C4-2B (cell line): Measurements from ENCODE around the gene JAGN1.
"Not testable (repeated sequence)": the region's sequence is repeated elsewhere in the genome, so short reads cannot be mapped to it uniquely, and the experiment has no call there.

ENCODE experiments used
- H3K27ac ChIP-seq: fragments of 450-650 bp; 2 replicates; pipeline ENCODE4 v1.5.1; 2017
- CTCF ChIP-seq: fragments of 450-650 bp; conservative IDR thresholded peaks from 2 replicates; pipeline ENCODE4 v1.5.1; 2017; ENCODE audit warnings: mild to moderate bottlenecking
- ZFX ChIP-seq: fragments of 450-650 bp; IDR thresholded peaks from 2 replicates; pipeline ENCODE4 v1.6.1; 2017

The JAGN1 gene

GRCh38 chr3:9898467-9899241, 8.2 kb downstream of the JAGN1 start:
- H3K27ac ChIP-seq: no peak overlapping the region
- TF ChIP-seq ZFX (no peak), CTCF (no peak)

GRCh38 chr3:9899289-9899791, 8.9 kb downstream of the JAGN1 start:
- TF ChIP-seq ZFX: no peak
- TF ChIP-seq CTCF: no peak

GRCh38 chr3:9900965-9901415, 10.6 kb downstream of the JAGN1 start:
- H3K27ac ChIP-seq: not testable (repeated sequence)

More at GRCh38 chr3:9899289-9899791, 8.9 kb downstream of the JAGN1 start:
- H3K27ac ChIP-seq: no peak overlapping the region

GRCh38 chr3:9901967-9902366, 11.6 kb downstream of the JAGN1 start:
- no peak overlapping the region for H3K27ac ChIP-seq
- TF ChIP-seq ZFX (no peak), CTCF (no peak)

- H3K27ac ChIP-seq: no peak within 1 kb of the TSS
- no peak for TF ChIP-seq ZFX
These were observed 12.2 kb downstream of the JAGN1 start, which contains the start of gene IL17RE for GRCh38 chr3:9902372-9903237. IL17RE (plus strand) TSS chr3:9902848; CDS start chr3:9902933, 85 bp downstream.

- H3K27ac ChIP-seq: no peak overlapping the region
- TF ChIP-seq ZFX (no peak), CTCF (no peak)
These were observed 12.8 kb downstream of the JAGN1 start for GRCh38 chr3:9903238-9903624.

GRCh38 chr3:9903904-9904303, 13.5 kb downstream of the JAGN1 start:
- H3K27ac ChIP-seq: no peak overlapping the region

More at GRCh38 chr3:9903904-9904303, 13.5 kb downstream of the JAGN1 start:
- TF ChIP-seq ZFX: no peak
- TF ChIP-seq CTCF: no peak
